ENCODE measurements around the gene IMPG2.
A peak's percentile ranks its signal among the peaks of the same experiment; 100 is the strongest.

The IMPG2 gene

GRCh38 chr3:101235048-101235447, 85.3 kb downstream of the IMPG2 start:
- no peak for TF ChIP-seq Cebpa-rat (IDR thresholded peaks at IDR 0.05)
- Histone ChIP-seq H3K4me3 (no peak overlapping the region), H3K27me3 (no peaks in the 10 kb centered on the region), H3K27ac (no peak overlapping the region), H3K9ac (no peak overlapping the region), H3K9me3 (replicated peaks in 1 of 11) (no peaks in the 10 kb centered on the region), H3K4me2 (no peak overlapping the region), H4K20me1 (no peaks in the 10 kb centered on the region), H3K36me3 (0 out of 22 replicates have a peak, but pooled peaks cover 0 to 7% (median 0%) of the 10 kb centered on the region in 11 experiments), H3K4me1 (no peaks in the 10 kb centered on the region)

GRCh38 chr3:101230618-101231017, 89.8 kb downstream of the IMPG2 start:
- H3K27ac ChIP-seq, result no peak overlapping the region
- no peak overlapping the region for H3K4me2 ChIP-seq
- no peaks in the 10 kb centered on the region for H4K20me1 ChIP-seq
- H3K36me3 ChIP-seq, result no peaks in the 10 kb centered on the region
- H3K4me3 ChIP-seq, result no peak overlapping the region
- no peaks in the 10 kb centered on the region for H3K27me3 ChIP-seq
- H3K9me3 ChIP-seq (replicated peaks in 1 of 11), result no peaks in the 10 kb centered on the region
- peaks cover 0 to 4% (median 0%) of the 10 kb centered on the region in 10 experiments; a peak in 2 of 20 replicates for H3K4me1 ChIP-seq
- no peak overlapping the region for H3K9ac ChIP-seq
- TF ChIP-seq Cebpa-rat (IDR thresholded peaks at IDR 0.05), result no peak

- no peak overlapping the region for H3K4me2 ChIP-seq
- peaks cover 0 to 4% (median 0%) of the 10 kb centered on the region in 10 experiments; a peak in 2 of 20 replicates for H3K4me1 ChIP-seq
- no peaks in the 10 kb centered on the region for H3K27me3 ChIP-seq
- H3K9ac ChIP-seq, result no peak overlapping the region
- no peaks in the 10 kb centered on the region for H4K20me1 ChIP-seq
- no peak overlapping the region for H3K27ac ChIP-seq
- no peak overlapping the region for H3K4me3 ChIP-seq
- no peak for TF ChIP-seq Cebpa-rat (IDR thresholded peaks at IDR 0.05)
- no peaks in the 10 kb centered on the region for H3K9me3 ChIP-seq (replicated peaks in 1 of 11)
- H3K36me3 ChIP-seq, result no peaks in the 10 kb centered on the region
Observed at GRCh38 chr3:101229681-101230080, 90.7 kb downstream of the IMPG2 start.

GRCh38 chr3:101228441-101228840, 91.9 kb downstream of the IMPG2 start:
- Histone ChIP-seq H3K9ac (no peak overlapping the region), H3K27ac (no peak overlapping the region), H4K20me1 (no peaks in the 10 kb centered on the region), H3K4me3 (no peak overlapping the region), H3K4me2 (no peak overlapping the region), H3K27me3 (no peaks in the 10 kb centered on the region), H3K36me3 (no peaks in the 10 kb centered on the region), H3K4me1 (peaks cover 0 to 4% (median 0%) of the 10 kb centered on the region in 10 experiments; a peak in 2 of 20 replicates), H3K9me3 (replicated peaks in 1 of 11) (no peaks in the 10 kb centered on the region)
- TF ChIP-seq Cebpa-rat (IDR thresholded peaks at IDR 0.05), result no peak

- peaks cover 0 to 4% (median 0%) of the 10 kb centered on the region in 10 experiments; a peak in 2 of 20 replicates for H3K4me1 ChIP-seq
- no peak for TF ChIP-seq Cebpa-rat (IDR thresholded peaks at IDR 0.05)
- H3K36me3 ChIP-seq, result no peaks in the 10 kb centered on the region
- H3K9me3 ChIP-seq (replicated peaks in 1 of 11), result peaks cover 5 to 10% (median 7%) of the 10 kb centered on the region in 11 experiments
- no peak overlapping the region for H3K4me2 ChIP-seq
- no peaks in the 10 kb centered on the region for H3K27me3 ChIP-seq
- no peaks in the 10 kb centered on the region for H4K20me1 ChIP-seq
- no peak overlapping the region for H3K4me3 ChIP-seq
- H3K27ac ChIP-seq, result no peak overlapping the region
- no peak overlapping the region for H3K9ac ChIP-seq
Observed at GRCh38 chr3:101224739-101225138, 95.6 kb downstream of the IMPG2 start.

- Histone ChIP-seq H4K20me1 (no peaks in the 10 kb centered on the region), H3K4me3 (no peak overlapping the region), H3K9me3 (replicated peaks in 1 of 11) (peaks cover 15 to 22% (median 17%) of the 10 kb centered on the region in 11 experiments), H3K4me1 (no peaks in the 10 kb centered on the region), H3K9ac (no peak overlapping the region), H3K27me3 (no peaks in the 10 kb centered on the region), H3K4me2 (no peak overlapping the region), H3K27ac (no peak overlapping the region), H3K36me3 (no peaks in the 10 kb centered on the region)
- TF ChIP-seq Cebpa-rat (IDR thresholded peaks at IDR 0.05), result no peak
Observed at GRCh38 chr3:101223016-101223415, 97.4 kb downstream of the IMPG2 start.

- Histone ChIP-seq H3K27ac (no peak overlapping the region), H3K27me3 (no peaks in the 10 kb centered on the region), H3K4me1 (peaks cover 0 to 12% (median 4%) of the 10 kb centered on the region in 10 experiments; a peak in 9 of 20 replicates), H4K20me1 (no peaks in the 10 kb centered on the region), H3K4me2 (no peak overlapping the region), H3K36me3 (no peaks in the 10 kb centered on the region), H3K9me3 (replicated peaks in 1 of 11) (peaks cover 15 to 31% (median 22%) of the 10 kb centered on the region in 11 experiments), H3K4me3 (no peak overlapping the region), H3K9ac (no peak overlapping the region)
- no peak for TF ChIP-seq Cebpa-rat (IDR thresholded peaks at IDR 0.05)
Observed at GRCh38 chr3:101219842-101220560, 100.4 kb downstream of the IMPG2 start.

GRCh38 chr3:101217472-101218245, 102.7 kb downstream of the IMPG2 start:
- Histone ChIP-seq H3K9ac (no peak overlapping the region), H3K27ac (no peak overlapping the region), H3K4me3 (no peak overlapping the region), H3K27me3 (no peaks in the 10 kb centered on the region), H3K4me2 (peak overlapping the region in 1 of 11 experiments; percentile 3; a peak in 1 of 22 replicates), H3K36me3 (peaks cover 0 to 6% (median 0%) of the 10 kb centered on the region in 11 experiments; a peak in 2 of 22 replicates), H3K9me3 (replicated peaks in 1 of 11) (peaks cover 34 to 52% (median 41%) of the 10 kb centered on the region in 11 experiments), H4K20me1 (no peaks in the 10 kb centered on the region), H3K4me1 (peaks cover 0 to 16% (median 4%) of the 10 kb centered on the region in 10 experiments; a peak in 10 of 20 replicates)
- TF ChIP-seq Cebpa-rat (IDR thresholded peaks at IDR 0.05), result no peak

GRCh38 chr3:101216710-101217465, 103.5 kb downstream of the IMPG2 start:
- H3K36me3 ChIP-seq, result peaks cover 0 to 6% (median 0%) of the 10 kb centered on the region in 11 experiments; a peak in 2 of 22 replicates
- no peak overlapping the region for H3K4me3 ChIP-seq
- TF ChIP-seq Cebpa-rat (IDR thresholded peaks at IDR 0.05), result no peak; a peak in 1 of 22 replicates
- H3K27me3 ChIP-seq, result no peaks in the 10 kb centered on the region
- peak overlapping the region in 3 of 11 experiments; percentile 4 to 43 (median 13); a peak in 2 of 22 replicates for H3K4me2 ChIP-seq
- H4K20me1 ChIP-seq, result no peaks in the 10 kb centered on the region
- no peak overlapping the region for H3K9ac ChIP-seq
- no peak overlapping the region for H3K27ac ChIP-seq
- peaks cover 0 to 22% (median 4%) of the 10 kb centered on the region in 10 experiments; a peak in 10 of 20 replicates for H3K4me1 ChIP-seq
- H3K9me3 ChIP-seq (replicated peaks in 1 of 11), result peaks cover 34 to 52% (median 41%) of the 10 kb centered on the region in 11 experiments

Data from BLaER1 treated with 17β-estradiol and CSF1 and Interleukin-3, amounts not matched to agents 10 nM and 100 nM (cell line).